Hematopoietic multipotent progenitor cell treated with erythropoietin and hydrocortisone succinate and interleukin-3 and kit ligand, for 8 days (in vitro differentiated cells): ENCODE results near the gene OLIG2.

Experiments
- DNase-seq: peaks from one replicate; pipeline ENCODE4 v3.0.0-alpha.2; 2015

OLIG2 gene

DNA sequence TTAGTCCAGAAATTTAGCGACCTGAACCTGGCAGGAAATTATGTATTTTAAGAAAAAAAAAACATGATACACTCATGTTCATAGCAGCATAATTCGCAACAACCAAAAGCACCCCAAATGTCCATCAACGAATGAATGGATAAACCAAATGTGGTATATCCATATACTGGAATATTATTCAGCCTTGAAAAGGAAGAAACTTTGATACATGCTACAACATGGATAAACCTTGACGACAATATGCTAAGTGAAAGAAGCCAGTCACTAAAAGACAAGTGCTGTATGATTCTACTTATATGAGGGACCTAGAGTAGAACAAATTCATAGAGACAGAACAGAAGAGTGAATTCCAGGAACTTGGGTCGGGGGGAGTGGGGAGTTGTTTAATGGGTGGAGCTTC is 43.5 kb downstream of the OLIG2 start:
- no peak for DNase-seq

DNA sequence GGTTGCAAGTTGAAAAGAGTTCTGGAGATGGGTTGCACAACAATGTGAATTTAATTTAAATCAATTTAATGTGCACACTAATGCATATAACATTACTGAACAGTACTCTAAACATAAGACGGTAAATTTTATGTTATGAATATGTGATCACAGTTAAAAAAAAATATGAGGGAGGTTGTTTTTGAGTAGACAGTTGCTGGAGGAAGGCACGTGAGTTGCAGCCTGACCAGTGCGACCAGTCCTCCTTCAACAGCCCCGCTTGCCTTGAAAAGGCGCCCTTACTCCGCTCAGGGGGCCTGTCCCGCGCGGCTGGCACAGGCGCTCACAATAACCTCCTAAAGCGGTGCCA is 43.9 kb downstream of the OLIG2 start:
- DNase-seq, result no peak

DNA sequence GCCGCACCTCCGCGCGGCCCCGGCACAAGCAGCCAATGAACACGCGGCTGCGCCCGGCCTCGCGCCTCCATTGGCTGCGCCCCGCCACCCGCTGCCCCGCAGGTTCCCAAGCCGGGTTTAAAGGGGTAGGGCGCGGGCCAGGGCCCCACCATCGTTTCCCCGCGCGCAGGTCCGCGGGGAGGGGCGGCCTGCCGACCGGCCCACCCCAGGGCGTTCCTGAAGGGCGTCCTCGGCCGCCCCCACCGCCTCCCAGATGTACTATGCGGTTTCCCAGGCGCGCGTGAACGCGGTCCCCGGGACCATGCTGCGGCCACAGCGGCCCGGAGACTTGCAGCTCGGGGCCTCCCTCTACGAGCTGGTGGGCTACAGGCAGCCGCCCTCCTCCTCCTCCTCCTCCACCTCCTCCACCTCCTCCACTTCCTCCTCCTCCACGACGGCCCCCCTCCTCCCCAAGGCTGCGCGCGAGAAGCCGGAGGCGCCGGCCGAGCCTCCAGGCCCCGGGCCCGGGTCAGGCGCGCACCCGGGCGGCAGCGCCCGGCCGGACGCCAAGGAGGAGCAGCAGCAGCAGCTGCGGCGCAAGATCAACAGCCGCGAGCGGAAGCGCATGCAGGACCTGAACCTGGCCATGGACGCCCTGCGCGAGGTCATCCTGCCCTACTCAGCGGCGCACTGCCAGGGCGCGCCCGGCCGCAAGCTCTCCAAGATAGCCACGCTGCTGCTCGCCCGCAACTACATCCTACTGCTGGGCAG is 44.4 kb downstream of the OLIG2 start, which contains the start of gene OLIG1:
Gene OLIG1 (plus strand): TSS at position 148 of the 750 bp plus-strand sequence. CDS start 106 bp downstream, at position 254.
- peak; percentile 82 for DNase-seq

DNA sequence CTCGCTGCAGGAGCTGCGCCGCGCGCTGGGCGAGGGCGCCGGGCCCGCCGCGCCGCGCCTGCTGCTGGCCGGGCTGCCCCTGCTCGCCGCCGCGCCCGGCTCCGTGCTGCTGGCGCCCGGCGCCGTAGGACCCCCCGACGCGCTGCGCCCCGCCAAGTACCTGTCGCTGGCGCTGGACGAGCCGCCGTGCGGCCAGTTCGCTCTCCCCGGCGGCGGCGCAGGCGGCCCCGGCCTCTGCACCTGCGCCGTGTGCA is 44.9 kb downstream of the OLIG2 start:
- DNase-seq, result no peak

DNA sequence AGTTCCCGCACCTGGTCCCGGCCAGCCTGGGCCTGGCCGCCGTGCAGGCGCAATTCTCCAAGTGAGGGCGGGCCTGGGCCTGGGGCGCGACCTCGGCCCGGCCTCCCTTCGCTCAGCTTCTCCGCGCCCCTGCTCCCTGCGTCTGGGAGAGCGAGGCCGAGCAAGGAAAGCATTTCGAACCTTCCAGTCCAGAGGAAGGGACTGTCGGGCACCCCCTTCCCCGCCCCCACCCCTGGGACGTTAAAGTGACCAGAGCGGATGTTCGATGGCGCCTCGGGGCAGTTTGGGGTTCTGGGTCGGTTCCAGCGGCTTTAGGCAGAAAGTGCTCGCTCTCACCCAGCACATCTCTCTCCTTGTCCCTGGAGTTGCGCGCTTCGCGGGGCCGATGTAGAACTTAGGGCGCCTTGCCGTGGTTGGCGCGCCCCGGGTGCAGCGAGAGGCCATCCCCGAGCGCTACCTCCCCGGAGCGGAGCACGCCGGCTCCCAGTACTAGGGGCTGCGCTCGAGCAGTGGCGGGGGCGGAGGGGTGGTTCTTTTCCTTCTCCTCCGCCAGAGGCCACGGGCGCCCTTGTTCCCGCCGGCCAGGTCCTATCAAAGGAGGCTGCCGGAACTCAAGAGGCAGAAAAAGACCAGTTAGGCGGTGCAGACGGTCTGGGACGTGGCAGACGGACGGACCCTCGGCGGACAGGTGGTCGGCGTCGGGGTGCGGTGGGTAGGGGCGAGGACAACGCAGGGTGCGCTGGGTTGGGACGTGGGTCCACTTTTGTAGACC is 45.4 kb downstream of the OLIG2 start:
- peak; percentile 50 for DNase-seq

DNA sequence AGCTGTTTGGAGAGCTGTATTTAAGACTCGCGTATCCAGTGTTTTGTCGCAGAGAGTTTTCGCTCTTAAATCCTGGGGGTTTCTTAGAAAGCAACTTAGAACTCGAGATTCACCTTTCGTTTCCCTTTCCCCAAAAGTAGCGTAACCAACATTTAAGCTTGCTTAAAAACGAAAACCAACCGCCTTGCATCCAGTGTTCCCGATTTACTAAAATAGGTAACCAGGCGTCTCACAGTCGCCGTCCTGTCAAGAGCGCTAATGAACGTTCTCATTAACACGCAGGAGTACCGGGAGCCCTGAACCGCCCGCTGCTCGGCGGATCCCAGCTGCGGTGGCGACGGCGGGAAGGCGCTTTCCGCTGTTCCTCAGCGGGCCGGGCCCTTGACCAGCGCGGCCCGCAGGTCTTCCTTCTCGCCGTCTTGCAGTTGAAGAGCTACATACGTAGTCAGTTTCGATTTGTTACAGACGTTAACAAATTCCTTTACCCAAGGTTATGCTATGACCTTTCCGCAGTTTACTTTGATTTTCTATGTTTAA is 46.1 kb downstream of the OLIG2 start:
- DNase-seq, result peak; percentile 40

DNA sequence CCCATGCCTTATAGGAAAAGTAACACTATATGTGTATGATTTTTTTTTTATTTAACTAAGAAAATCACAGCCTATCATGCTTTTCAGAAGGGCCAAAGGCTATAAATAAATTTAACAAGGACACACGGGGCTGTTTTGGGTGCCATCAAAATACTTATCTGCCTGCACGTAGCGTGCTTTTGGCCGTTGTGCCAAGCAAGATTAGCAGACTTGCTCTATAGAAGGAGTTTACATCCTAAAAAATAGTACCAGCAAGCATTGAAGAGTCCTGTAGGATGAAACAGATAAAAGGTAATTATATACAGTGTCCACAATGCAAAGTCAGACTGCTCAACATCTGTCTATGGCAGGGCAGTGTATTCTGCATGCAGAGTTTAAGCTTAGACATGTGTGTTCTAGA is 47.9 kb downstream of the OLIG2 start:
- DNase-seq, result peak; percentile 67

DNA sequence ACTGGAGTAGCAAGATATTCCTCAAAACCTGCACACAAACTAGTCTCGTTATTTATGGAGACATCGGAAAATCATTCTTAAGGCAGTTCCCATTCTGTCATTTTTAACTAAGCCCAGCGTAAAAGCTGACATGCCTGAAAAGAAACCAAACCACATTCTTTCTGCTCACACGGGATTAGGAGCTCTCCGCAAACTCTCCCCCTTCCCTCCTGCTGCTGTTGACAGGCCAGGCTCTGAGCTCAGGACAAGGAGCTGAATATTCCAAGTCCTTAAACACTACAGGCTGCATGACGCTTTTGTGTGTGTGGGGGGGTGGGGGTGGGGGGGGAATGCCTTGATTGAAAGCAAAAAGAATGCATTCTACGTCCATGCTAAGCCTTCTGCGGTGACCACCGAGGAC is 49.4 kb downstream of the OLIG2 start:
- DNase-seq, result no peak

DNA sequence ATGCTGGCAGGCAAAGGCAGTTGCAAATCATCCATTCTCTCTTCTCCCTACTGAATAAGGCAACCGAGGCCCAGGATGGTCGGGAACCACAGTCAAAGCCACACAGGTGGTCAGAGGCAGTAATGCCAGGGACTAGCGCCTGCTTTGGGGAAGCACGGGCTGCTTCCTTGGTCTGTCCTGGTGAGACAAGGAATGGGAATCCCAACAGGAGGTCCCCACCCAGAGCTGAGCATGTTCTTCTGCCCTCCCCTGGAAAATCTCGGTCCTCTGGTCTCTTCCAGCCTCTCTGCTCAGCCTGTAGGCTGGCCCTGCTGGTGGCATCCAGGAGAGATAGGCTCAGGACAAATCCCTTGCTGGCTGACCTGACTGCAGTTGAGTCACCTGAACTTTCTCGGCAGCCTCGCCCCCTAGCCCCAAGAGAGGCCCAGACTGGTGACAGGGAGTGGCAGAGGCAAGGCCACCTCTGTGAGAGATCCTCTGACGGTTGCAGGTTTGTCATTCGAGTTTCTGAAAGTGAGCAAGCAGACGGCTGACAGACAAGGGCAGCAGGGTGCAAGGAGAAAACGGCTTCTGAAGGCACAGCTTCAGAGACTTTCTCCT is 50.0 kb downstream of the OLIG2 start:
- DNase-seq, result no peak

DNA sequence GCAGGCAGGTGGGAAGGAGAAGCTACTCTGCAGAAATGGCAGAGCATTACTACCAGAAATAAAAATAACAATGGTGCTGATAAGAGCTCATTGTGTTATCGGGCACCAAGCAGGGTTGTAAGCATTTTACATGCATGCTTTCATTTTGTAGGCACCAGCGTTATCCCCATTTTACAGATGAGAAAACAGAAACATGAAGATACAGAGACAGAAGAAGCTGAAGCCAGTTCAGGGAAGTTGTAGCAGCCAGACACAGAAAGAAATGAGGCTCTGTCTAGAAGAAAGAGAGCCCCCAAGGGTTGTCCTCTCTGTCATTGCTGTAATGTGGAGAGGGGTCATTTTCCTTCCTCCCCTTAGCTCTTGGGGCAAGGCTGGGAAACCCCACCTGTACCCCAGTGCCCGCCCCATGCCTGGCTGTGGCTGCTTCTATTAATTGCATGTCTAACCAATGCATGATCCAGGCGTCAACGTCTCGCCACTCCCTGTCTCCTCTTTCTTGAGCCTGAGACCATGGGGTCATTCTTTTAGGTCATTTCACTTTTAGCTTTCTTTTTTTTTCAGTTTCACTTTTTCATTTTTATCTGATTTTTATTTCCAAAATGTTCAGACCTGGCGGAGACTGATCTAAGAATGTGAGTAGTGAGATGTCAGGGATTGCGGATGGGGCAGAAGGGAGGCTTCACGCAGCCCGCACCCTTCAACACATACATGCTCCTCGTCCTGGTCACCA is 51.0 kb downstream of the OLIG2 start:
- no peak for DNase-seq
